Adrenal gland (tissue), 12 donors: ENCODE measurements around the gene SLC41A1. TPM values are rescaled to one million over a fixed set of nuclear protein-coding genes. Genes with fewer than 3 reads are reported as not detected.
"Not testable (repeated sequence)": the region's sequence is repeated elsewhere in the genome, so short reads cannot be mapped to it uniquely, and the experiment has no call there.

Source experiments
- DNase-seq, 7 donors: peaks; one replicate each; pipeline ENCODE4 v3.0.0-alpha.2; 2019 to 2020
- H3K27ac ChIP-seq, 5 donors: fragments of 200-600 bp; sonication (generic) in 4 of 5; 1 replicate in 3 of 5; 2 replicates in 2 of 5; pipeline versions ENCODE4 v1.5.1 to v1.8.0; 2016 to 2020; ENCODE audit warnings: mild to moderate bottlenecking in 1 of 5
- H3K27me3 ChIP-seq: fragments of 200-600 bp; 2 replicates; pipeline ENCODE4 v1.8.0; 2021
- H3K36me3 ChIP-seq, 2 donors: fragments of 200-600 bp; replicated peaks in 1 of 2; 1 replicate in 1 of 2; 2 replicates in 1 of 2; pipeline versions ENCODE4 v1.5.1 to v1.8.0; 2018 to 2022
- H3K4me1 ChIP-seq, 2 donors: fragments of 200-600 bp; replicated peaks in 1 of 2; 1 replicate in 1 of 2; 2 replicates in 1 of 2; pipeline versions ENCODE4 v1.5.1 to v1.8.0; 2018 to 2021
- H3K4me3 ChIP-seq, 4 donors: fragments of 200-600 bp; sonication (generic) in 3 of 4; one replicate each; pipeline ENCODE4 v1.5.1; 2016 to 2018
- H3K9me3 ChIP-seq, 3 donors: fragments of 200-600 bp; sonication (generic) in 1 of 3; replicated peaks in 1 of 3; 1 replicate in 2 of 3; 2 replicates in 1 of 3; pipeline versions ENCODE4 v1.5.1 to v1.8.0; 2016 to 2021
- POLR2A ChIP-seq, 2 donors: fragments of 450-650 bp; IDR thresholded peaks; one replicate each; pipeline ENCODE4 v1.6.1; 2017; ENCODE audit warnings: antibody characterized with exemption in 2 of 2, mild to moderate bottlenecking in 2 of 2, moderate library complexity in 1 of 2
- WGBS, 4 donors: extraction: QIAGEN DNeasy Blood & Tissue Kit in 2 of 4; methylation state at CpG; one replicate each; pipeline versions ENCODE4 v1.1.5 to v1.1.7; 2013 to 2017; 5-methylcytosine and 5-hydroxymethylcytosine counted together
- intact Hi-C, 2 donors: fragments of 100-400 bp; cut with DNase I; formaldehyde crosslinking; loops; one replicate each; pipeline versions ENCODE4 v1.14.1 to v1.15.0; 2022 to 2023
- polyA plus RNA-seq, 3 donors: library from polyadenylated mRNA; stranded (reverse); fragments of 200-250 nt in 2 of 3; fragments of 350-450 nt in 1 of 3; fragmentation: Illumina TruSeq in 1 of 3; extraction: RNeasy Lipid Tissue Mini Kit (QIAGEN cat#74804) in 1 of 3; gene quantifications; one replicate each; pipeline ENCODE4 v1.2.3, GENCODE V29; 2013 to 2014
- total RNA-seq, 9 donors: library from RNA; depleted of rRNA in 4 of 9; stranded (reverse); fragments of >200 nt in 4 of 9; fragments of 120-200 nt in 1 of 9; fragmentation: NEBNext Ultra II Directional in 1 of 9; extraction: Animal tissue kit (Norgen Biotek cat#: 25700) in 1 of 9; gene quantifications; one replicate each; pipeline versions ENCODE4 v1.1.0 to v1.2.4, GENCODE V29; 2013 to 2023
- TF ChIP-seq, protein P1 (sequence below), 6 experiments: fragments of 450-650 bp in 4 of 6; fragments of 200-600 bp in 2 of 6; sonication (generic) in 1 of 6; IDR thresholded peaks; 1 replicate in 5 of 6; 2 replicates in 1 of 6; pipeline versions ENCODE4 v1.5.1 to v1.8.0; 2016 to 2021; ENCODE audit warnings: antibody characterized with exemption in 6 of 6, mild to moderate bottlenecking in 2 of 6, moderate library complexity in 1 of 6
- donor health status: healthy with polysubstance abuse.
- donor health status: Bipolar disorder and iron deficiency.
- donor health status: DM: yes; HTN: yes; CAD: no.
- donor health status: DM: no; HTN: no; CAD: no.
- donor health status: DM: no; HTN: no; CAD: no.
- donor health status: DM: yes; HTN: yes; CAD: no.

The SLC41A1 gene
- total and polyA plus RNA-seq, 12 donors: 8.9 to 143 (median 34.0) TPM

DNA sequence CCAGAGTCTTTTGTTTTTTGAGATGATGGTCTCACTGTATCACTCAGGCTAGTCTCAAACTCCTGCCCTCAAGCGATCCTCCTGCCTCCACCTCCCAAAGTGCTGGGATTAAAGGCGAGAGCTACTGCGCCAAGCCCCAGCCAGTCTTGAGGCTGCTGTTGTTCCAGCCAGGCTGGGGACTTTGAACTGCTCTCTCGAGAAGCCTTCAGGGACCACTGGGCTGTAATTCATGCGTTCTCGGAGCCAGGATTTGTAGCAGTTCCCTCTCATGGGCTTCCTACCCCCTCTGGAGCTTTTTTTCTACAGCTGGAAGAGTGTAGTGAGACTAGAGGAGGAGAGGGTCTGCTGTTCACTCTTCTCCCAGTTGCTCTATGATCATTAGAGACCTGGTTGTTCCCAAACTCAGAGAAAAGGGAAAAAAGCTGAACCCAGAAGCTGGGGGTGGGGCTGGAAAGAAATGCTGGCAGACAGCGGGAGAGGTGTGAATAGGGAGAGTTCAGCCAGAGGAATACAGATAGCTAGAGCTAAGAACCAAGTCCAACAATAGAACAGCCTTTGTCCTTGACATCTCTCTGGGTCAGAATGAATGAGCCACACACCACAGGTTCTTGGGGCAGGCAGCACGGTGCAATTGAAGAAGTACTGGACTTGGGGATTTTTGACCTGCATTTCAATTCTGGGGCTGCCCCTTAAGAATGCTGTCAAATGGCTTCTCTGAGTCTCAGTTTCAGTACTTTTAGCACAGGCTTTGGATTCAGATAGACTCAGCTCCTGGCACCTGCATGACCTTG, 13.2 kb upstream of the SLC41A1 start:
- Histone ChIP-seq H3K4me1 (no peaks in the 10 kb centered on the region), H3K9me3 (no peaks in the 10 kb centered on the region), H3K27ac (no peak overlapping the region), H3K36me3 (no peaks in the 10 kb centered on the region), H3K27me3 (no peaks in the 10 kb centered on the region), H3K4me3 (no peak overlapping the region)
- TF ChIP-seq, protein P1, sequence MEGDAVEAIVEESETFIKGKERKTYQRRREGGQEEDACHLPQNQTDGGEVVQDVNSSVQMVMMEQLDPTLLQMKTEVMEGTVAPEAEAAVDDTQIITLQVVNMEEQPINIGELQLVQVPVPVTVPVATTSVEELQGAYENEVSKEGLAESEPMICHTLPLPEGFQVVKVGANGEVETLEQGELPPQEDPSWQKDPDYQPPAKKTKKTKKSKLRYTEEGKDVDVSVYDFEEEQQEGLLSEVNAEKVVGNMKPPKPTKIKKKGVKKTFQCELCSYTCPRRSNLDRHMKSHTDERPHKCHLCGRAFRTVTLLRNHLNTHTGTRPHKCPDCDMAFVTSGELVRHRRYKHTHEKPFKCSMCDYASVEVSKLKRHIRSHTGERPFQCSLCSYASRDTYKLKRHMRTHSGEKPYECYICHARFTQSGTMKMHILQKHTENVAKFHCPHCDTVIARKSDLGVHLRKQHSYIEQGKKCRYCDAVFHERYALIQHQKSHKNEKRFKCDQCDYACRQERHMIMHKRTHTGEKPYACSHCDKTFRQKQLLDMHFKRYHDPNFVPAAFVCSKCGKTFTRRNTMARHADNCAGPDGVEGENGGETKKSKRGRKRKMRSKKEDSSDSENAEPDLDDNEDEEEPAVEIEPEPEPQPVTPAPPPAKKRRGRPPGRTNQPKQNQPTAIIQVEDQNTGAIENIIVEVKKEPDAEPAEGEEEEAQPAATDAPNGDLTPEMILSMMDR (IDR thresholded peaks at IDR 0.05): no peak
- no peak for TF ChIP-seq POLR2A (IDR thresholded peaks at IDR 0.05)
- intact Hi-C loops: no loop called here
- DNase-seq: no peak
- 63 to 74% (median 66%) methylated on average over 8 of the region's 8 CpGs for WGBS, 4 donors

DNA sequence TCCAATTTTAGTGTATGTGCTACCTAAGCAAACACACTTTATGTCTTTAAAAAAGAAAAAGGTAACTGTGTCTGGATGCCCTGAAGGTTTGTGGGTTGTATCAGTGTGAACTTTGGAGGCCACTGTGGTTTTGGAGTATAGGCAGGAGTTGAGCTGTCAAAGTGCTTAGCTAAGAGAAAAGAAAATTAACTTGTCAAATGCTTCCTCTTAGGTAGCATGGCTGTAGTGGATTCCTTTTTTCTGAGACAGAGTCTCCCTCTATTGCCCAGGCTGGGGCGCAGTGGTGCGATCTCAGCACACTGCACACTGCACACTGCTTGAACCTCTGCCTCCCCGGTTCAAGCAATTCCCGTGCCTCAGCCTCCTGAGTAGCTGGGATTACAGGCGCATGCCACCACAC, 11.2 kb upstream of the SLC41A1 start:
- Histone ChIP-seq H3K27me3 (no peaks in the 10 kb centered on the region), H3K9me3 (no peaks in the 10 kb centered on the region), H3K27ac (no peak overlapping the region), H3K4me1 (no peaks in the 10 kb centered on the region), H3K36me3 (no peaks in the 10 kb centered on the region), H3K4me3 (no peak overlapping the region)
- WGBS, 4 donors: 94 to 100% (median 96%) methylated on average over 4 to 5 of the region's 5 CpGs
- no peak for DNase-seq
- intact Hi-C loops: no loop called here
- TF ChIP-seq POLR2A (IDR thresholded peaks at IDR 0.05): no peak
- TF ChIP-seq, protein P1 (IDR thresholded peaks at IDR 0.05): no peak

DNA sequence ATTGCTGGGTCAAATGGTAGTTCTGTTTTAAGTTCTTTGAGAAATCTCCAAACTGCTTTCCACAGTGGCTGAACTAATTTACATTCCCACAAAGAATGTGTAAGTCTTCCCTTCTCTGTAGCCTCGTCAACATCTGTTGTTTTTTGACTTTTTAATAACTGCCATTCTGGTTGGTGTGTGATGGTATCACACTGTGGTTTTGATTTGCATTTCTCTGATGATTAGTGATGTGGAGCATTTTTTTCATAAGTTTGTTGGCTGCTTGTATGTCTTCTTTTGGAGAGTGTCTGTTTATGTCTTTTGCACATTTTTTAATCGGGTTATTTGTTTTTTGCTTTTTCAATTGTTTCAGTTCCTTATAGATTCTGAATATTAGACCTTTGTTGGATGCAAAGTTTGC, 10.3 kb upstream of the SLC41A1 start:
- H3K4me3 ChIP-seq, H3K27ac ChIP-seq, H3K27me3 ChIP-seq, H3K4me1 ChIP-seq, H3K9me3 ChIP-seq, H3K36me3 ChIP-seq, DNase-seq, intact Hi-C loops: not testable (repeated sequence)
- 90 to 95% (median 94%) methylated on average over 2 of the region's 2 CpGs for WGBS, 4 donors

DNA sequence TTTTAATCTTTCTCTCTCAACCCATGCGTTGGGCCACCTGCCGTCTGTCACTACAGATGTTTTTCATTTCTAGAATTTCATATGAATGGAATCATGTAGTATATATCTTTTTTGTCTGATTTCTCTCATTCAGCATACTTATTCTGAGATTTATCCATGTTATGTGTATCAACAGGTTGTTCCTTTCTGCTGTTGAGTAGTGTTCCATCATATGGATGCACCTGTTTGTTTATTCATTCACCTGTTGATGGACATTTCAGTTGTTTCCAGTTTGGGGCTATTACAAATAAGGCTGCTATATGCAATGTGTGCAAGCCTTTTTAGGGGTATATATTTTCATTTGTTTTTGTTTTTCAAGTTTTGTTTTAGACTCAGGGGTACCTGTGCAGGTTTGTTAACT, 9.4 kb upstream of the SLC41A1 start:
- intact Hi-C loops: no loop called here
- no peak for DNase-seq
- Histone ChIP-seq H3K36me3 (no peaks in the 10 kb centered on the region), H3K27me3 (no peaks in the 10 kb centered on the region), H3K4me3 (no peak overlapping the region), H3K27ac (no peak overlapping the region), H3K4me1 (no peaks in the 10 kb centered on the region), H3K9me3 (no peaks in the 10 kb centered on the region)
- TF ChIP-seq, protein P1 (IDR thresholded peaks at IDR 0.05): no peak
- TF ChIP-seq POLR2A (IDR thresholded peaks at IDR 0.05): no peak
- WGBS, 4 donors: 93 to 98% (median 96%) methylated on average over 2 of the region's 2 CpGs

GRCh38 chr1:205817988-205818387, 5.0 kb upstream of the SLC41A1 start:
- 96 to 98% (median 97%) methylated on average over 3 of the region's 3 CpGs for WGBS, 4 donors
- Histone ChIP-seq H3K4me3 (no peak overlapping the region), H3K9me3 (no peaks in the 10 kb centered on the region), H3K27me3 (no peaks in the 10 kb centered on the region), H3K27ac (no peak overlapping the region), H3K4me1 (peaks cover 4 to 6% of the 10 kb centered on the region in 2 donors), H3K36me3 (no peaks in the 10 kb centered on the region)
- no peak for DNase-seq
- intact Hi-C loops: no loop called here
- no peak for TF ChIP-seq POLR2A (IDR thresholded peaks at IDR 0.05)
- TF ChIP-seq, protein P1 (IDR thresholded peaks at IDR 0.05): no peak
